ENCODE results near the gene RBPJ.
"Not testable (repeated sequence)": the region's sequence is repeated elsewhere in the genome, so short reads cannot be mapped to it uniquely, and the experiment has no call there.

RBPJ gene

DNA sequence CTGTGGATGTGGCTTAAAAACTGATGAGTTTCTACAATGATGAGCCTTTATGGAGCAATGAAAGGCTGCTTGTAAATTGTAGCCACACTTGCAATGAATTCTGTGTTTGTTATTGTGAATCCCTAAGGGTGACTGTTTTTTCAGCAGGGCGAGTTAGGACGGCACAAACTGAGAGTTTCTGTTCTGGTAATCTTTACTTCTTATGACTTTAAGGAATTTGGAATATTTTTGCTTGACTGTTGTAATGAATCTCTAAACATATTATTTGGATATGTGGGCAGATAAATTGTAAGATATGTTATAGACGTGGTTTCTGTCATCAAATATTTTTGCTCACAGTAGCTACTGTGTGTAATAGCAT lies 22.2 kb downstream of the RBPJ start:
- DNase-seq, result no peak

DNA sequence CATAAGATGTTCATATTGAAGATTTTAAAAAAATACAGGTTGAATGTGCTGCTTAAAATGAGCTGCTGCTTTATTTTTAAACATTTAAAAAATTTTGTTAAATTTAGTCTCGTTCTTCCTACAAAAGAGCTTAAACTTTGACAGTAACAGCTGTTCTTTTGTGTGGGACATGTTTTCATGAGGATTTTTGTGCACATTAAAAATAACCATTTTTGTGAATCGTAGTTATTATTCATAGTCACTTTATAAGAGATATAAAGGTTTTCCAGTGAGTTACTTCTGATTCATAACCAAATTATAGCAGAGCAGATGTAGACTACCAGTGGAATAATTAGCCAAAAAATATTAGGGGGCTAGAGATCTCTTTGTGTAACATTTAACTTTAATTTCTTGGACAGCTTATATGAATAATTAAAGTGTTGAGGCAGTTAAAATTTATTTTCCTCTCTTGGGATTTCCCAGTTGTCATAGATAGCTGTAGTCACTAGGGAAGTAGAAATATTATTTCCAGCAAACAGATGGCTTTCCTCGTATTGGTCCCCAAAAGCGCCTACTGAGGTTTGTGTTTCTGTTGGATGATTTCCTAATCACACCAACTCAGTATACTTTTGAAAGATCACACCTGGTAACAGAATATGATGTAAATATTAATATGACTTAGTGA lies 24.2 kb downstream of the RBPJ start:
- DNase-seq, result no peak

DNA sequence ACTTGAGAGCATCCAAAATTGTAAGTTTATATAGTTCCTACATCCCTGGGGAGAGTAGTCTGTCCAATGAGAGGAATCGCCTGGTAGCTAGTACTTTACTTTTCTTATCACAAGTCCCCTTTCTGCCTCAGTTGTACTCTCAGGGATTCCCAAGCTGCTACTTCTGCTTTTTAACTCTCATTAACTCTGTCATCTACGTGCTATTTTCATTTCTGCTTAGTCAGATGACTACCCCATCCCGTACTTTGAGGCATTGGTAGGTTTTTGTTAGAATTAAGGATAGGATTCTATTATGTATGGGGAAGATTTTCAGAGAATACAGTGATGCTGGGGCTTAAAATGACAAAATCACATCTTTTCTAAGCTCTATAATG lies 24.7 kb downstream of the RBPJ start:
- DNase-seq, result no peak

DNA sequence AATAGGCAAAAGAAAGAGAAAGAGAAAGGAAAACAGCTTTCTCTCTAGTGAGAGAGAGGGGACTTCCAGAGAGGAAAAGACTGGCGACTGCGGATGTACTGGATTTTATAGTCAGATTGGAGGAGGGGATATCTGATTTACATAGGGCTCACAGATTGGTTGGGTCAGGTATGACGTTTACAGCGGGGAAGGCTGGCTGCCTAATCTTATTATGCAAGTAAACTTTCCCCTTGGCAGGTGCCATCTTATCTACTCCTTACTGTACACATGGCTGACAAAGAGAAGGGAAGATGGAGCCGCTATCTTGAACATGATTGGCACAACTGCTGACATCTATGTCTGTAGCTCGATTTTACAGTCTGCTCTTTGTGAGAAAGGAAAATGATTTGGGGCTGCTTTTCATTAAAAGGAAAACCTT lies 25.4 kb downstream of the RBPJ start:
- no peak for DNase-seq

DNA sequence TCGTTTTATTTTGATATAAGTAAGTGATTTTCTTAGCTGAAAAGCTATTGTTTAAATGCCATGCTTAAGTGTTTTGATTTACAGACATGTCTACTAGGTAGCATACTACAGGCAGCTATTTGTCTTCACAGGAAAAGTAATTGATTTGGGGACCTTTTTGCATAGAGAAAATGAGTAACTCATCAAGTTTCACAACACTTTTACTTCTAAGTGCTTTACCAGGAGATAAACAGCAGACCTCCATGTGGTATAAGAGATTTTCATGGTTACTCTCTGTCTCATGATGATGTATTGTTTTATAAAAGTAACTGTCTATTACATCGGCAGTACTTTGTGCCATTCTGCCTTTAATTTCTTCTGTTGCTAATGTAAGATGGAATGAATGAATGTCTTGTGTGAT lies 28.7 kb downstream of the RBPJ start:
- DNase-seq, result no peak

DNA sequence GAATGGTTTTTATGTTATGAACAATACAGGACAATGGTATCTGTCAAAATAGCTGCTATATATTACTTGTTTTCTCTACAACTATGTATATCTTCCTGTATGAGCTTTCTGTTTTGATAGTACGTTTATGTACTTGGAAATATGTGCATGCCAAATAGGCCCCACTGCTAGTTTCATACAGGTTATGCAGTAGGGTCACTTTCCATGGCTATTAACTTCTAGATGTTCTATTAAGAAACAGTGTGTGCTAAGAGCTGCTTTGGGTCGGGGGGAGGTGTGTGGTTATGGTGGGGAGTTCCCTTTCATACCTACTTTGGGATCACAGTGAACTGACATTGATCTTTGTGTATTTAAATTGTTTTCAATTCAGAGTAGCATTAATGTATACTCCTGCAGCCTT lies 30.9 kb downstream of the RBPJ start:
- no peak for DNase-seq

DNA sequence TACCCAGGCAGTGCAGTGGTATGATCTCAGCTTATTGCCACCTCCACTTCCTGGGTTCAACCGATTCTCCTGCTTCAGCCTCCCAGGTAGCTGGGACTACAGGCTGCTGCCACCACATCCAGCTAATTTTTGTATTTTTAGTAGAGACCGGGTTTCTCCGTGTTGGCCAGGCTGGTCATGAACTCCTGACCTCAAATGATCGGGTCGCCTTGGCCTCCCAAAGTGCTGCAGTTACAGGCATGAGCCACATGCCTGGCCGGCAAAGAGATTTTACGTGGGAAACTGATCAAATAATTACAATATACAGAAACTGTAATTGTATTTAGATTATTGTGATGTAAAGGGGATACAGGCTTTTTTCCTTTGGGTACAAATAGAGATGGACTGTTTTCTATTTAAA lies 33.7 kb downstream of the RBPJ start:
- DNase-seq, result no peak

DNA sequence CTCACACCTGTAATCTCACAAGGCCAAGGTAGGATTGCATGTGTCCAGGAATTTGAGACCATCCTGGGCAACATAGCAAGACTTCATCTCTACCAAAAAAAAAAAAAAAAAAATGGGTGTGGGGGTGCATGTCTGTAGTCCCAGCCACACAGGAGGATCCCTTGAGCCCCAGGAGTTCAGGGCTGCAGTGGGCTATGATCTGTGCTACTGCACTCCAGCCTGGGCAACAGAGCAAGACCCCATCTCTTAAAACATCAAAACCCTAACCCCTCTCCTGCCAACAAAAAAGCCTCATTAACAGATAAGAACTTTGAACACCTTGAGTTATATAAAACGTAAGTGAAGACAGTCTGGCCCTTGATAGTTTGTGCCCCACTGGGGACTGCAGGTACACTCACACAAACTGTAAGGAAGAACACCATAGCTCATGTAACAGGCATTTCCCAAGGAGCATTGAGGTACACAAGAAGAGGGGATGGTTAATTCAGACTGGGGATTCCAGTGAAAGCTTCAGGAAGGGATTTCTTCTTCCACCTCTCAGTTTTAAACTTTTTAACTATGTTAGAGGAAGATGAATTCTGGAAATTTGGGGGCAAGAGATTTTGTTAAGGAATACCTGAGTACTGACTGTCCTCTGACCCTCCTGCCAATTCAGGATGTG lies 34.7 kb downstream of the RBPJ start:
- DNase-seq, result no peak

DNA sequence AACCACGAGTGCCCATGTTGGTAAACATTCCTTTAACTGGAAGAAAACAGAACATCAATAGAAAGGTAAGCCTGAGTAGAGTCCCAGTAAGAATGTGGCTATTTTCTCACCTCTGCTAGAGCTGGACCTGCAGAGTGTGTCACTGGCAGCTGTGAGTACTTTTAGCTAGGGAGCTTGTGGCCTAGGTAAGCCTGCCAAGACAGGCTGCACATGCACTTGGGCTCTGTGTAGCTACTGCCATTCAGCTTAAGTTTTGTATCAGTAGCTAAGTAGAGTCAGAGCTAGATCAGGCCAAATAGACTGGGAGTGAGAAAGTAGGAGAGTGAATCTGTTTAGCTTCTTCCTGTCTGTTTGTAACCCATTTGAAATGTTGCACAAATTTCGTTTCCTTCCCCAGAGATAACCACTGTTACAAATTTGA lies 35.3 kb downstream of the RBPJ start:
- DNase-seq, result no peak

DNA sequence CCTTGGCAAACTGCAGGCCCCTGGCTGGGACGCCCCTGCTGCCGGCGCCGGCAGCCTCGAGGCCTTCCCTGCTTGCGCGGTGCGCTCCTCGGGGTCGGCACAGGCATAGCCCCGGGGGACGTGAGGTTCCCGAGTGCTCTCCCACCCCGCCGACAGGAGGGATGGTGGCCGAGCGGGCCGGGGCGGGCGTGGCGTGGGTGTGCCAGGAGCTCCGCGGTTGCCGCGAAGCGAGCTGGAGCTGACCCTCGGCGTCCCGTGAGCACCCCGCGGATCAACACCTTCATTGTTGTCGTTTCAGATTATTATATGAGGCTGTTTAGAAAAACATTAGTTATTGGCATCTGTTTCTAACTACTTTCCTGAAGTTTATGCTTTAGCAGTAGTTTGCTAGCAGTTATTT lies 38.7 kb downstream of the RBPJ start:
- not testable (repeated sequence) for DNase-seq

DNA sequence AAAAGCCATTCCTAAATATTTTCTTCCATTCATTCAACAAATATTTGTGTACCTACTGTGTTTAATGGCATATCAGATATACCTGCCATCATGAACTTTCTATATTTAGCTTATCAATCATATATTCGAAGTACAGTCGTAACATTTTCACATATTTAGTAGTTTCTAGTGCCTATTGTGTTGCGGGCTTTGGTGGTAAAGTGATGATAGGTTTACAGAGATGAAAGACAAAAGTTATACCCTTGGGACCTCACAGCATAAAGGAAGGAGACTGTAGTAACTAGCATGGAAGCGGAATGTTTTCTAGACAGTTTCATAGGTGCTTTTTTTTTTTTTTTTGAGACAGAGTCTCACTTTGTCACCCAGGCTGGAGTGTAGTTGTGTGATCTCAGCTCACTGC lies 39.5 kb downstream of the RBPJ start:
- DNase-seq, result no peak

DNA sequence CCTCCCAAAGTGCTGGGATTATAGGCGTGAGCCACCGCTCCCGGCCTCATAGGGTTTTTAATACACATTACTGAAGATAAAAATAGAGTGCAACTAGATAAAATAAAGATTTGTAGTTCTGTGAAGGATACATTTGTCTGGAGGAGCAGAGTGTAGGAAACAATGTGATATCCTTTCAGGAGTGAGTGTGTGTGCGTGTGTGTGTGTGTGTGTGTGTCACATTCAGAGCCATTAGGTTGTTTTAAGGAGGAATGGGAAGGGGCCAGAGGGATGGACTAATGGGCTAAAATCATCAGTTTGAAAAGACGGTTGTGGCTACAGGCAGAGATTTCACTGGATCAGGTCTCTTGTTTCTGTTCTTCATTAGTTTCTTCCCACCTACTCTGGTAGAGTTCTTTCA lies 40.0 kb downstream of the RBPJ start:
- no peak for DNase-seq

DNA sequence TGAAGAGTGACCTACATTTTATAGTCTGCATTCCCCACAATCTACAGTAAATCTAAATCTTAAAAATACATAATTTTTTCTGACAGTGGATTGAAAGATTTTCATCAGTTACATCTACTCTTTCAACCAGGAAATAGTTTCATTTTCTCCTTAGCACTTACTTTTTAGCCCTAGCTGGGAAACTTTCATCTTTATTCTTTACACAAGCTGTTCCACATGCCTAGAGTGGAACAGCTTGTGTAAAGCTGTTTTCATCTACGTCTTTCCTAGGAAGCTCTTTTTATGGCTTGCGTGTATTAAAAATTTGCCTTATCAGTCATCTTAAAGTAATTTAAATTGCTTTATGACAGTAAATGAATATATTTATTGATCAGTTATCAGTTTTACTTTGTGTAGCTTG lies 40.5 kb downstream of the RBPJ start:
- no peak for DNase-seq

DNA sequence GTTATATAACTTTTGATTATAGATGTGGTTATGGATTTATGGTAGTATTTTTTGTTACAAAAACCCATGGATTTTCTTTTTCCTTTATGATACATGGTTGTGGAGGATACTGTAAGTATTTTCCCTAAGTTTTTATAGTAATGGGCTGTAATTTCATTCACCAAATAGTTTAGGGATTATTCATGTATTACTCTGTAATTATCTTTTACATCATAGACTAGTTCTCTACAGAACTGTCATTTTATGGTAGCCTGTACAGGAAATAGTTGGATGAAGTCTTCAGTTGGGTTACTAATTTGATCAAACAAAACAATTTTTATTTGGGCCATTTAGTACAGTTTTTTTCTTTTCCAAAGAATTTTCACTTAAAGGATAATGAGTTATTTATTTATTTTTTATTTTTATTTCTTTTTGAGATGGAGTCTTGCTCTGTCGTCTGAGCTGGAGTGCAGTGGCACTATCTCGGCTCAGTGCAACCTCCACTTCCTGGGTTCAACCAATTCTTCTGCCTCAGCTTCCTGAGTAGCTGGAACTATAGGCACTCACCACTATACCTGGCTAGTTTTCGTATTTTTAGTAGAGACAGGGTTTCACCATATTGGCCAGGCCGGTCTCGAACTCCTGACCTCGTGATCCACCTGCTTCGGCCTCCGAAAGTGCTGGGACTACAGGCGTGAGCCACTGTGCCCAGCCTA lies 42.1 kb downstream of the RBPJ start:
- no peak for DNase-seq

DNA sequence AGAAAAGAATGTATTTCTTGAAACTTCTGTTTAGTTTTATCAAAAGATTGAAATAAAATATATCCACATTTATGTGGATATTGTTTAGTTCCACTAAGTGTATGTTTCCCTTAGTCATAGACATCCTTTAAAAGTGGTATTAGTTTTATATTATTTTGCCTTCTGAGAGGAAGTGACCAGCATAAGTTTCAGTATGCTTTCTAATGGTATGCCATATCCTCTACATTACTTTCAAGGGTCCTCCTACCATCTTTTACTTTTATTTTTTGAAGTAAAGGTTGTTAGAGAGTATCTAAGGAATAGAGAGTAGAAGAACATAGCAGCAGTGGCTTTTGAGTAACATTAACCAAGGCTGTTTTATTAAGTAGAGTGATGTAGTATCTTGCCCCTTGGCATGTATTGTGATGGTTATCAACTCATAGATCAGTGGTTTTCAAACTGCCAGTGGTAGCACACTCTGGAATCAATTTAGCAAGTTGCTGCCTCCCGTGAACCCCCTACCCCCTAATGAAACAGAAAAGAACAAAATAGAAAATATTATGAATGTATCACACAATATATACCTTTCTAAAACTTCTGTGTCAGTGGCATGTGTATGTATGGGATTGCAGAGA lies 44.8 kb downstream of the RBPJ start:
- no peak for DNase-seq

DNA sequence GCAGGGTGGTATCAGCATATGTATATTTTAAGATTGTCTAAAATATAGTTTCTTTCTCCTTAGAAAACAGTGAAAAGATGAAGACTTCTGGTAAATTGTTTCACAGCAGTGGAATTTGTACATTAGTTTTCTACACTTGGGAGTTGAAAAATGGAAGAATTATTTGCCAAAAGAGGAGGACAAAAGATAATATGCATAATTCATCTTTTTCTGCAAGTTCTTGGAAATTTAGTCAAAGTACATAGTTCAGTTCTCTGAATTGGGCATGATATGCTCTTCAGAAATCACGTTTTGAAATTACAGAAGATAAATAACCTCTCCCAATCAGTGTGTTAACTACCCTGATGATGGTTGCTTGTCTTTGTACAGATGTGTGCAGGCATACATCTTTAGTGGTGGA lies 47.0 kb downstream of the RBPJ start:
- no peak for DNase-seq

DNA sequence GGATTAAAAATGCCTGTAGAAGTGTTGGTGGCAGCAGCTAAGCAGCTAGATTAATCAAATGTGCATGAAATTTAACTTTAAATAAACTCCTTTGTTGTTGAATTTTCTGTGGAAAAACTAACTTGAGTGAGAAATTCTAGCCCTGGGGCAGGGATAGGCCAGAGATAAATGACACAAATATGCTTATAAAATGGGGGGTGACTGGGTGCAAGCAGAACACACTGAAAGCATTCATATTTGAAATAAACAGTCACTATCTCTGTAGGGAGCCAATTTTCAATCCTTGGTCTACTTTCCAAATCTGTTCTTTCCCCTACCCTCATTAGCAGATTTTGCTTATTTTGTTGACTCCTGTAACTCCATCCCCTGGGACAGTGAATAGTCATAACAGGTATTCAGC lies 47.9 kb downstream of the RBPJ start:
- DNase-seq, result no peak

DNA sequence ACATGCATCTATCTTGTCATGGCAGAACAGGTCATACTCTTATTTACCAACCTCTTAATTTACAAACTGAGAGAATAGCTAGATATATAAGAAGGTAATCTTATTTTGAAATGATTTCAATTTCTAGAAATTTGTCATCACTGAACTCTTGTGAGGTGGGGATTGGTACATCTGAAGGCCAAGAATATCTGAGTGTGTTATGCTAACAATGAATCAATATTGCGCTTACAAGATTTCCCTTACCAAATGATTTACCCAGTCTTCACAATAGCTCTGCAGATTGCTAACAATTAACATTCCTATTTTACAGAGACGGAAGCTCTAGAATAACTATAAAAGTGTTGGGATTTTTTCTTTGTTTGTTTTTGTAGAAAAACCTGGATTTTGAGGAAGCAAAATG lies 48.3 kb downstream of the RBPJ start:
- DNase-seq, result no peak

DNA sequence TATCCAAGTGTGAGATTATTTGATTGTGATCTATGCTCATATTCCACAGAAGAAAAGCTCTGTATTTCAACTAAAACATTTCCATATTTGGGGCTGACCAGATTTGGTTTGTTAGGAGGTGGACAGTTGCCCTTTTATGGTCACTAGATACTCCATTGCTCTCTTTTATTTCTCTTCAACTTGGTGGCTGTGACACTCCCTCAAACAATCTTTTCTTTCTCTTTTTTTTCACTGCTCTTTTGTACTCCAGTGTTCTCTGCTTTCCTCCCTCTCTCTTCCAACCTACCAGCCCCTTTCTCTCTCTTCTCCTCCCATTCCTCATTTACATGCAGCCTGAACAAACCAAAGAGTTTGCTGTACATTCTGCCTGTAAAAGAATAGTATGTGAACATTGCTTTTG lies 48.8 kb downstream of the RBPJ start:
- no peak for DNase-seq

DNA sequence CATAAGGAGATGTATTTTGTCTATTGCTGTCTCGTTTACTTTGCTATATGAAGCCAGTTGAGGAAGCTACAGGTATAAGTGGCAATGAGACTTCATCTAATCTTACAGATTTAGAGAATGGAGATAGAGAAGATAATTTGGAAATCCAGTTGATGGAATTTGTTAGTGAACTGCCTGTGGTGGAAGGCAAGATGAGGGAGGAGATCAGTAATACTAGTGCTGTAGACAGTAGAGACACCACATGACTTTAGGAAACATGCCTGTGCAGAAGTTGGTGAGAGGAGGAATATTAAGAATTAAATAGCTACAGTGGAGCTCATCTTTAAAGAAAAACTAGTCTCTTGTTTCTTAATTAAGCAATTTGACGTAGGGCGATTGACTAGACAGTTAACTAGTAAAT lies 51.3 kb downstream of the RBPJ start:
- no peak for DNase-seq

DNA sequence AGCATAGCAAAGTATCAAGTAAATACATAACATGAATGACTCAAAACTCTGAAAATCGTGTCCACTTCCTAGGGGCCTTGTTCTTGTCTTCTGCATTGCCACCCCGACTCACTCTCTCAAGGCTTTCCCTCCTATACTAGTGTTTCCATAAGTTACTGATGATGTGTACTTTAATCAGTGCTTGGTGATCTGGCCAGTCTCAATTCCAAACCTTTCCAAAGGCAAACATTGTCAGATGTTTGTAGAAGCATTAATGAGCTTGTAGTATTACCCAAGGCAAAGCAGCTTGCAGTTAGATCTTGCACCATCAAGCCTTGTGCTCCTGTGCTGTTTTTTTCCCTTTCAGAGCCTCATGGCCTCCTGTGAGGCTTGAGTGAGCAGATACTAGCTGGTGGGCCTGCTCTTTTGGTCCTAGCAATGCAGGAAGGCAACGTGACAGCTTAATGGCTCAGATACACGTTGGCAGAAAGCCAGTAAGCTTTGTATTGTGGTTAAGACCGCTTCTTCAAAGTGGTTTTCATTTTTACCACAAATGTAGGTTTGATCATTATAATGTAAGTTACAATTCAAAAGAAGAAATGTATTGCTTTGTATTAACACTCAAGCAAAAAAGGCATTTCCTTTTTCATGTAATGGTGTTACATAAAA lies 51.8 kb downstream of the RBPJ start:
- DNase-seq, result peak; percentile 14

DNA sequence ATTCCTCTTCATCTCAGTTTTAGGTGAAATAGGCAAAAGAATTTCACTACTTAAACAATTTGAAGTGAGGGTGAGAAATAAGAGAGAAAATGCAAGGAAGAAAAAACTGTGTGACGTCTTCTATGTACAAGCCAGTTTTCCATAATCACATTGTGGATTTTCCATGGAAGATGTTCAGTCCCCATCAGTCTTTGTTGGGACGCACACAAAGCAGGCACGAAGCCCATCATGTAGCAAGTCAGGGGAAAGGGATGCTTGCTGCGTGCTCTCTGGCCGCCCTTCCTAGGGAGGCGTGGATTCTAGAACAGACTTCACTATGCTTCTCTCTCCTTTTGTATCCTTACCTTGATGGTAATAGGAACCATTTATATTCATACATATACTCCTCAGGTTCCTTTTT lies 54.7 kb downstream of the RBPJ start:
- no peak for DNase-seq

Data from T-helper 9 cell (primary cell).